ENCODE results near the gene PDE5A.

DNA sequence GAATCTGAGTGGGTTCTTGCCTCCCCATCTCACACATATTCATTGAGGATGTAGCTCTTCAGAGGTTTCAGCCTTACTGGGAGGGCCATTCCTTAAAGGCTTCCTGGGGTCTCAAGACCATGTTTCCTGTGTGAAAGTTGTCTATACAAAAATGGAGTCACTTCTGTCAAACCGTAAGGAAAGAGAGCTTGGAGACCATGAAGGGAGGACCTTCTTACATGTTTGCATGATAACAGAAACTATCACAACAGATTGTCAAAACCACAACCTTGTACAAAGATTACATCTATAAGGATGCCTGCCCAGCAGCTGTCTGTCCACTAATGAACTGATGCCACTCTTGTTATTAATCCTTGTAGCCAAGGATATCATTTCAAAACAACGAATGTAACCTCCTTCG is 139.3 kb downstream of the PDE5A start:
- TF ChIP-seq, protein P1, sequence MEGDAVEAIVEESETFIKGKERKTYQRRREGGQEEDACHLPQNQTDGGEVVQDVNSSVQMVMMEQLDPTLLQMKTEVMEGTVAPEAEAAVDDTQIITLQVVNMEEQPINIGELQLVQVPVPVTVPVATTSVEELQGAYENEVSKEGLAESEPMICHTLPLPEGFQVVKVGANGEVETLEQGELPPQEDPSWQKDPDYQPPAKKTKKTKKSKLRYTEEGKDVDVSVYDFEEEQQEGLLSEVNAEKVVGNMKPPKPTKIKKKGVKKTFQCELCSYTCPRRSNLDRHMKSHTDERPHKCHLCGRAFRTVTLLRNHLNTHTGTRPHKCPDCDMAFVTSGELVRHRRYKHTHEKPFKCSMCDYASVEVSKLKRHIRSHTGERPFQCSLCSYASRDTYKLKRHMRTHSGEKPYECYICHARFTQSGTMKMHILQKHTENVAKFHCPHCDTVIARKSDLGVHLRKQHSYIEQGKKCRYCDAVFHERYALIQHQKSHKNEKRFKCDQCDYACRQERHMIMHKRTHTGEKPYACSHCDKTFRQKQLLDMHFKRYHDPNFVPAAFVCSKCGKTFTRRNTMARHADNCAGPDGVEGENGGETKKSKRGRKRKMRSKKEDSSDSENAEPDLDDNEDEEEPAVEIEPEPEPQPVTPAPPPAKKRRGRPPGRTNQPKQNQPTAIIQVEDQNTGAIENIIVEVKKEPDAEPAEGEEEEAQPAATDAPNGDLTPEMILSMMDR (IDR thresholded peaks at IDR 0.05; ENCODE audit: extremely low read depth in 1 of 2, insufficient read depth in 1 of 2, low read depth in 1 of 2, low read length in 2 of 2): no peak
- TF ChIP-seq POLR2A (IDR thresholded peaks at IDR 0.05; ENCODE audit: low read depth, low read length): no peak
- TF ChIP-seq, protein P2, sequence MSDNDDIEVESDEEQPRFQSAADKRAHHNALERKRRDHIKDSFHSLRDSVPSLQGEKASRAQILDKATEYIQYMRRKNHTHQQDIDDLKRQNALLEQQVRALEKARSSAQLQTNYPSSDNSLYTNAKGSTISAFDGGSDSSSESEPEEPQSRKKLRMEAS (IDR thresholded peaks at IDR 0.05; ENCODE audit: insufficient read depth, insufficient read length): no peak
